NB4 (cell line): ENCODE results near the gene PRR7.
A peak's percentile ranks its signal among the peaks of the same experiment; 100 is the strongest.

Source experiments
- DNase-seq: peaks from one replicate; pipeline ENCODE4 v3.0.0; 2010; ENCODE audit warnings: low read depth
- H3K4me3 ChIP-seq: one replicate; pipeline ENCODE4 v1.5.1; 2011; ENCODE audit warnings: mild to moderate bottlenecking, low read depth, low read length, moderate library complexity
- MYC ChIP-seq: IDR thresholded peaks from 2 replicates; pipeline ENCODE4 v1.6.1; 2011; ENCODE audit warnings: low read depth, low read length
- POLR2A ChIP-seq: IDR thresholded peaks from 2 replicates; pipeline ENCODE4 v1.6.1; 2011; ENCODE audit warnings: mild to moderate bottlenecking; ENCODE audit not compliant: insufficient read length; ENCODE audit errors: extremely low read depth
- TF ChIP-seq, protein P1 (sequence below): IDR thresholded peaks from 2 replicates; pipeline ENCODE4 v1.6.1; 2011; ENCODE audit warnings: low read depth, low read length
- TF ChIP-seq, protein P2 (sequence below): IDR thresholded peaks from one replicate; pipeline ENCODE4 v1.5.1; 2012; ENCODE audit warnings: low read depth, low read length

PRR7 gene

DNA sequence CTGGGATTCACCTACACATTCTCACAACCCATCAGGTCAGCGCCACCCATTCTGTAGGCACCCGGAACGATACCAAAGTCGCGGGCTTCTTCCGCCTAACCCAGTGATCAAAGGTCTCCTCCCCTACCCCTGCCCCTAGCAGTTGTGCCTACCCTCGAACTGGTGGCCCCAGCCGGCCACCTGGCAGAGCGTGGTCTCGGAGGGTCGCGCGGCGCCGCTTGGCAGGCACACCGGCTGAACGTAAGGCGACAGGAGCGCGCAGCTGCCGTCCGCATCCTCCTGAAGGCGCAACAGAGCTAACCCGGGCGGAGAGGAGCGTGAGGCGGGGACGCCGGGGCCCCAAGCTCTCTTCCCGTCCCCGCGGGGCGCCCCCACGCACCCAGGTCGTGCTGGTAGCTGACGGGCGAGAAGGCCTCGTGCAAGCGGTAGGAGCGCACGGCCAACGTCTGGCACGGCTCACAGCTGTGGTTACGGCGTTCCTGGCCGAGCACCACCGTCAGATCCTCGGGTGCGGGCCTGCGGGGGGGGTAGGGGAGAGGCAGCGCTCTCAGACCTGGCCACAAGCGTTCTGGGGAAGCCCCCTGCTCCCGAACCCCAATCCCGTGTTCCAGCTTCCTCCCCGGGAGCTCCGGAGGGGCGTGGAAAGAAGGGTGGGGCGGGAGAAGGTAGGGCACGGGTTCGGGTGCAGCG lies 43.4 kb upstream of the PRR7 start:
- DNase-seq, result peak; percentile 68
- TF ChIP-seq POLR2A (no peak), MYC (no peak)
- TF ChIP-seq, protein P1, sequence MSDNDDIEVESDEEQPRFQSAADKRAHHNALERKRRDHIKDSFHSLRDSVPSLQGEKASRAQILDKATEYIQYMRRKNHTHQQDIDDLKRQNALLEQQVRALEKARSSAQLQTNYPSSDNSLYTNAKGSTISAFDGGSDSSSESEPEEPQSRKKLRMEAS, result no peak; the same call in 1 of the 2 replicates
- TF ChIP-seq, protein P2, sequence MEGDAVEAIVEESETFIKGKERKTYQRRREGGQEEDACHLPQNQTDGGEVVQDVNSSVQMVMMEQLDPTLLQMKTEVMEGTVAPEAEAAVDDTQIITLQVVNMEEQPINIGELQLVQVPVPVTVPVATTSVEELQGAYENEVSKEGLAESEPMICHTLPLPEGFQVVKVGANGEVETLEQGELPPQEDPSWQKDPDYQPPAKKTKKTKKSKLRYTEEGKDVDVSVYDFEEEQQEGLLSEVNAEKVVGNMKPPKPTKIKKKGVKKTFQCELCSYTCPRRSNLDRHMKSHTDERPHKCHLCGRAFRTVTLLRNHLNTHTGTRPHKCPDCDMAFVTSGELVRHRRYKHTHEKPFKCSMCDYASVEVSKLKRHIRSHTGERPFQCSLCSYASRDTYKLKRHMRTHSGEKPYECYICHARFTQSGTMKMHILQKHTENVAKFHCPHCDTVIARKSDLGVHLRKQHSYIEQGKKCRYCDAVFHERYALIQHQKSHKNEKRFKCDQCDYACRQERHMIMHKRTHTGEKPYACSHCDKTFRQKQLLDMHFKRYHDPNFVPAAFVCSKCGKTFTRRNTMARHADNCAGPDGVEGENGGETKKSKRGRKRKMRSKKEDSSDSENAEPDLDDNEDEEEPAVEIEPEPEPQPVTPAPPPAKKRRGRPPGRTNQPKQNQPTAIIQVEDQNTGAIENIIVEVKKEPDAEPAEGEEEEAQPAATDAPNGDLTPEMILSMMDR, result no peak
- peak overlapping the region; percentile 28 for H3K4me3 ChIP-seq

- peak overlapping the region; percentile 40 for H3K4me3 ChIP-seq
- TF ChIP-seq, protein P2, result peak; percentile 49
- TF ChIP-seq, protein P1, result peak; percentile 91
- TF ChIP-seq POLR2A, result peak; percentile 34
- peak; percentile 96 for TF ChIP-seq MYC
- DNase-seq, result peak; percentile 90
These were observed 42.6 kb upstream of the PRR7 start for GRCh38 chr5:177403792-177404640.

DNA sequence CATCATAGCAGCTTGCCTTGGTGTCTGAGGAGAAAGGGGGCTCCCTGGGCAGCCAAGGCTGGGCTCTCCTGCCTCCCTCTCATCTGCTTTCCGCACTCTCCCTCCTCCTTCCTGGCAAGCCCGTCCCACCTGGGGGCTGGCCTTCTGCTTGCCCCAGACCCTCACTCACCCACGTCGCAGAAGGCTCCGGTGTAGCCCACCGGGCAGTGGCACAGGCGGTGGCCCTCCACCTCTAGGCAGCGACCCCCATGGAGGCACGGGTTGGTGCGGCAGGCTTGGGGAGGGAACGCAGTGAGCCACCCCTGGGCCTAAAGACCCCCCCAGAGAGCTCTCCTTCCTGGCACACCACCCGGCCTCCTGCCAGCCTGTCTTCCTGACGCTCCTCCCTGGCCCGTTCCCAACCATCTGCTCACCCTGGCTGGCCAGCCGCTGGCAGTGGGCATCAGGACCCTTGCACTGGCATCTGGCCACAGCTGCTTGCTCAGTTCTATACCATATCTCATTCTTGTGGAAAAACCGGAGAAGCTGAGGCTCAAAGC lies 41.9 kb upstream of the PRR7 start:
- TF ChIP-seq POLR2A (no peak), MYC (no peak)
- TF ChIP-seq, protein P1, result no peak
- TF ChIP-seq, protein P2, result no peak
- no peak overlapping the region for H3K4me3 ChIP-seq
- no peak for DNase-seq

DNA sequence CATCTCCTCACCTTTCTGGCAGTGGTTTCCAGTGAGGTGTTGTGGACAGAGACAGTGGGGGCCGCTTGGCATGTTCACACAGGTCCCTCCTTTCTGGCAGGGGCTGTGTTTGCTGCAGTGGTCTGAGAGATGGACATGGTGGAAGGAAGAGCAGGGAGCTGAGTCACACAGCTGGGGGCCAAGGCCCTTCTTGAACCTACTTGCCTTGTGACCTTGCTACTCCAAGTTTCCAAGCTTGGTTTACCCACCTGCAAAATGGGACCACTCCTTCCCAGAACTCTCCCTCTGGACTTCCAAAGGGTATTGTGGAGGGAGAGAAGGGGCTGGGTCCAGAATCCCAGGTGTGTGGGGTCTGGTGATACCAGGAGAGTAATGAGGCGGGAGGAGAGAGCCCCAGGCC lies 41.3 kb upstream of the PRR7 start:
- TF ChIP-seq, protein P1, result no peak
- TF ChIP-seq MYC, result no peak
- no peak overlapping the region for H3K4me3 ChIP-seq

GRCh38 chr5:177405805-177406204 lies 40.8 kb upstream of the PRR7 start:
- TF ChIP-seq POLR2A (no peak), MYC (peak; percentile 20; the same call in 1 of the 2 replicates)
- TF ChIP-seq, protein P2, result no peak
- TF ChIP-seq, protein P1, result peak; percentile 22; the same call in 1 of the 2 replicates
- peak; percentile 90 for DNase-seq

More for the DNA sequence above, 41.3 kb upstream of the PRR7 start:
- DNase-seq, result no peak

More at GRCh38 chr5:177405805-177406204, 40.8 kb upstream of the PRR7 start:
- no peak overlapping the region for H3K4me3 ChIP-seq
